Gastroesophageal sphincter (tissue), 4 donors: ENCODE measurements around the gene CALY. TPM values are rescaled to one million over a fixed set of nuclear protein-coding genes. Genes with fewer than 3 reads are reported as not detected.
A peak's percentile ranks its signal among the peaks of the same experiment; 100 is the strongest.

Experiments used
- ATAC-seq: fragments of 150-250 bp; one replicate; pipeline ENCODE4 v1.9.1; 2016; ENCODE audit warnings: mild to moderate bottlenecking, moderate library complexity
- H3K27ac ChIP-seq, 4 donors: fragments of 200-600 bp; sonication (generic) in 3 of 4; 1 replicate in 3 of 4; 2 replicates in 1 of 4; pipeline ENCODE4 v1.5.1; 2016 to 2019
- H3K27me3 ChIP-seq: fragments of 200-600 bp; sonication (generic); one replicate; pipeline ENCODE4 v1.5.1; 2019
- H3K36me3 ChIP-seq, 2 donors: fragments of 200-600 bp; sonication (generic); one replicate each; pipeline ENCODE4 v1.5.1; 2019; ENCODE audit warnings: control low read depth in 1 of 2
- H3K4me1 ChIP-seq, 3 donors: fragments of 200-600 bp; sonication (generic); 1 replicate in 2 of 3; 2 replicates in 1 of 3; pipeline ENCODE4 v1.5.1; 2016 to 2019; ENCODE audit warnings: control low read depth in 2 of 3
- H3K4me3 ChIP-seq, 2 donors: fragments of 200-600 bp; sonication (generic); one replicate each; pipeline ENCODE4 v1.5.1; 2019; ENCODE audit warnings: mild to moderate bottlenecking in 1 of 2, moderate library complexity in 1 of 2
- H3K9me3 ChIP-seq, 3 donors: fragments of 200-600 bp; sonication (generic); one replicate each; pipeline ENCODE4 v1.5.1; 2017 to 2019; ENCODE audit warnings: control low read depth in 2 of 3
- EP300 ChIP-seq: sonication (generic); formaldehyde crosslinking; IDR thresholded peaks from one replicate; pipeline ENCODE4 v1.6.1; 2017; ENCODE audit warnings: antibody characterized with exemption, mild to moderate bottlenecking
- POLR2A ChIP-seq, 2 donors: fragments of 450-650 bp; IDR thresholded peaks; one replicate each; pipeline ENCODE4 v1.6.1; 2017; ENCODE audit warnings: antibody characterized with exemption in 2 of 2, mild to moderate bottlenecking in 2 of 2, moderate library complexity in 1 of 2
- POLR2AphosphoS5 ChIP-seq: sonication (generic); formaldehyde crosslinking; IDR thresholded peaks from one replicate; pipeline ENCODE4 v1.6.1; 2017; ENCODE audit warnings: antibody characterized with exemption
- WGBS, 2 donors: methylation state at CpG; one replicate each; pipeline ENCODE4 v1.1.5; 2018; ENCODE audit warnings: low coverage in 1 of 2; 5-methylcytosine and 5-hydroxymethylcytosine counted together
- total RNA-seq, 4 donors: library from RNA; depleted of rRNA; stranded (reverse); fragments of >200 nt; gene quantifications; one replicate each; pipeline ENCODE4 v1.1.0, GENCODE V29; 2016
- TF ChIP-seq, protein P1 (sequence below), 4 experiments: fragments of 200-600 bp in 2 of 4; fragments of 450-650 bp in 2 of 4; sonication (generic) in 1 of 4; IDR thresholded peaks; one replicate each; pipeline ENCODE4 v1.5.1; 2017 to 2019; ENCODE audit warnings: antibody characterized with exemption in 4 of 4, mild to moderate bottlenecking in 2 of 4, moderate library complexity in 2 of 4

The CALY gene
- total RNA-seq, 4 donors from 2014 or later: 0.47 to 1.5 (median 1.5) TPM; not detected in 1

GRCh38 chr10:133307776-133308420 lies 28.8 kb downstream of the CALY start:
- no peaks in the 10 kb centered on the region for H3K9me3 ChIP-seq
- H3K27ac ChIP-seq: peak overlapping the region; percentile 75 to 99 (median 95)
- H3K36me3 ChIP-seq: peaks cover 0 to 42% of the 10 kb centered on the region in 2 donors
- H3K4me1 ChIP-seq: peaks cover 0 to 61% (median 27%) of the 10 kb centered on the region in 3 donors
- WGBS, 2 donors: 8 to 13% methylated on average over 8 to 13 of the region's 25 CpGs
- no peak for ATAC-seq
- H3K27me3 ChIP-seq: no peaks in the 10 kb centered on the region
- peak overlapping the region; percentile 96 to 100 for H3K4me3 ChIP-seq
- TF ChIP-seq EP300 (no peak), POLR2AphosphoS5 (no peak)
- TF ChIP-seq, protein P1, sequence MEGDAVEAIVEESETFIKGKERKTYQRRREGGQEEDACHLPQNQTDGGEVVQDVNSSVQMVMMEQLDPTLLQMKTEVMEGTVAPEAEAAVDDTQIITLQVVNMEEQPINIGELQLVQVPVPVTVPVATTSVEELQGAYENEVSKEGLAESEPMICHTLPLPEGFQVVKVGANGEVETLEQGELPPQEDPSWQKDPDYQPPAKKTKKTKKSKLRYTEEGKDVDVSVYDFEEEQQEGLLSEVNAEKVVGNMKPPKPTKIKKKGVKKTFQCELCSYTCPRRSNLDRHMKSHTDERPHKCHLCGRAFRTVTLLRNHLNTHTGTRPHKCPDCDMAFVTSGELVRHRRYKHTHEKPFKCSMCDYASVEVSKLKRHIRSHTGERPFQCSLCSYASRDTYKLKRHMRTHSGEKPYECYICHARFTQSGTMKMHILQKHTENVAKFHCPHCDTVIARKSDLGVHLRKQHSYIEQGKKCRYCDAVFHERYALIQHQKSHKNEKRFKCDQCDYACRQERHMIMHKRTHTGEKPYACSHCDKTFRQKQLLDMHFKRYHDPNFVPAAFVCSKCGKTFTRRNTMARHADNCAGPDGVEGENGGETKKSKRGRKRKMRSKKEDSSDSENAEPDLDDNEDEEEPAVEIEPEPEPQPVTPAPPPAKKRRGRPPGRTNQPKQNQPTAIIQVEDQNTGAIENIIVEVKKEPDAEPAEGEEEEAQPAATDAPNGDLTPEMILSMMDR (IDR thresholded peaks at IDR 0.05): peak in 3 of 4 experiments; percentile 26 to 58 (median 43)

DNA sequence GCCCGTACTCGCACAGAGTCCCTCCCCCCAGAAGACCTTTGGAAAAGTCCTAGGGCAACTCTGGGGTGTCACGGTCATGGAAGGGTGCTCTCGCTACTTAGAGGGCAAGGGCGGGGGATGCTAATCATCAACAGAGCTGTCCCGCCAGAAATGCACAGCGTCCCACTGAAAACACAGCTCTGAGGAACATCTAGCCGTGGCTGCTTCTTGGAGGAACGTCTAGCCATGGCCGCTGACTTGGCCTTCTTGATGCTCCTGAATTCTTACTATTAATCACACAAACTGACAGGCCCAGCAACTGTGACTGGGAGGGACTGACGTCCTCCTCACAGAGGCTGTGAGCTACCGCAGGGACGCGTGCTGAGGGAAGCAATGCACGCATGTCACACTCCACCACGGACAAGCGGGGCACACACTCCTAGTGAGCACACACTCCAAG lies 29.7 kb downstream of the CALY start:
- Histone ChIP-seq H3K4me1 (peaks cover 0 to 61% (median 27%) of the 10 kb centered on the region in 3 donors), H3K27ac (no peak overlapping the region), H3K9me3 (no peaks in the 10 kb centered on the region), H3K27me3 (no peaks in the 10 kb centered on the region), H3K4me3 (peak overlapping the region in 1 of 2 donors; percentile 100), H3K36me3 (peaks cover 0 to 42% of the 10 kb centered on the region in 2 donors)
- TF ChIP-seq POLR2A (IDR thresholded peaks at IDR 0.05) (no peak), POLR2AphosphoS5 (no peak), EP300 (no peak)
- TF ChIP-seq, protein P1 (IDR thresholded peaks at IDR 0.05): no peak
- no peak for ATAC-seq
- 80 to 88% methylated on average over 2 to 9 of the region's 17 CpGs for WGBS, 2 donors

- Histone ChIP-seq H3K4me1 (peaks cover 0 to 61% (median 27%) of the 10 kb centered on the region in 3 donors), H3K9me3 (no peaks in the 10 kb centered on the region), H3K27me3 (no peaks in the 10 kb centered on the region), H3K4me3 (no peak overlapping the region), H3K27ac (peak overlapping the region in 2 of 4 donors; percentile 18 to 52), H3K36me3 (peaks cover 0 to 42% of the 10 kb centered on the region in 2 donors)
- 60% methylated on average over 1 of the region's 5 CpGs for WGBS, 2 donors
- no peak for TF ChIP-seq EP300
- no peak for TF ChIP-seq POLR2A (IDR thresholded peaks at IDR 0.05)
- TF ChIP-seq, protein P1 (IDR thresholded peaks at IDR 0.05): no peak
- no peak for TF ChIP-seq POLR2AphosphoS5
- ATAC-seq: no peak
Observed at GRCh38 chr10:133306097-133306476, 30.6 kb downstream of the CALY start.

GRCh38 chr10:133303206-133303605 lies 33.5 kb downstream of the CALY start:
- no peak overlapping the region for H3K4me3 ChIP-seq
- no peak for ATAC-seq
- no peaks in the 10 kb centered on the region for H3K9me3 ChIP-seq
- H3K27me3 ChIP-seq: no peaks in the 10 kb centered on the region
- WGBS, 2 donors: 71% methylated on average over 1 of the region's 10 CpGs; no CpG with 5 or more reads in 1 of the 2 donors
- H3K27ac ChIP-seq: no peak overlapping the region
- no peak for TF ChIP-seq POLR2A (IDR thresholded peaks at IDR 0.05)
- TF ChIP-seq, protein P1 (IDR thresholded peaks at IDR 0.05): no peak
- no peak for TF ChIP-seq POLR2AphosphoS5
- TF ChIP-seq EP300: no peak
- H3K4me1 ChIP-seq: peaks cover 0 to 52% (median 23%) of the 10 kb centered on the region in 3 donors
- H3K36me3 ChIP-seq: peaks cover 0 to 54% of the 10 kb centered on the region in 2 donors

GRCh38 chr10:133302230-133302629 lies 34.5 kb downstream of the CALY start:
- H3K9me3 ChIP-seq: no peaks in the 10 kb centered on the region
- peaks cover 0 to 42% (median 17%) of the 10 kb centered on the region in 3 donors for H3K4me1 ChIP-seq
- no peaks in the 10 kb centered on the region for H3K27me3 ChIP-seq
- H3K36me3 ChIP-seq: peaks cover 0 to 64% of the 10 kb centered on the region in 2 donors
- WGBS, 2 donors: no CpG with 5 or more reads among the region's 14 CpGs
- H3K4me3 ChIP-seq: no peak overlapping the region
- TF ChIP-seq, protein P1 (IDR thresholded peaks at IDR 0.05): no peak
- no peak for TF ChIP-seq POLR2A (IDR thresholded peaks at IDR 0.05)
- no peak for TF ChIP-seq POLR2AphosphoS5
- TF ChIP-seq EP300: no peak
- no peak overlapping the region for H3K27ac ChIP-seq
- ATAC-seq: no peak
